HepG2 (cell line): ENCODE data around the gene SLC4A7. TPM values are rescaled to one million over a fixed set of nuclear protein-coding genes. Genes with fewer than 3 reads are reported as not detected.
"Not testable (repeated sequence)": the region's sequence is repeated elsewhere in the genome, so short reads cannot be mapped to it uniquely, and the experiment has no call there.

Experiments used
- ATAC-seq: fragments of 200-7000 bp; cut with Tn5 transposase; 3 replicates; pipeline ENCODE4 v1.9.1; 2020; ENCODE audit warnings: mild to moderate bottlenecking, moderate library complexity
- BruUV-seq: library from RNA; stranded (reverse); fragments of 400-500 nt; replicated peaks from 2 replicates; lab custom pipeline; 2021; lab: Mats Ljungman, UMichigan
- CTCF ChIA-PET: fragments of 300-600 bp; formaldehyde crosslinking; extraction: SDS; loops from one replicate; lab custom pipeline; 2021; ENCODE audit warnings: low total read pairs, inconsistent platforms, low intra/inter-chr PET ratio; lab: Yijun Ruan, JAX
- POLR2A ChIA-PET: fragments of 350-600 bp; sonication (Branson Sonifier 250); formaldehyde crosslinking; loops from one replicate; lab custom pipeline; 2020; ENCODE audit warnings: antibody characterized with exemption, inconsistent platforms; lab: Yijun Ruan, JAX
- DNase-seq: peaks from one replicate; pipeline ENCODE4 v3.0.0-alpha.2; 2015; ENCODE audit warnings: low spot score
- FAIRE-seq: peaks from 3 replicates; lab custom pipeline; 2011; peaks lifted over from hg19 to GRCh38; lab: Jason Lieb, UNC
- H2AFZ ChIP-seq: one replicate; pipeline ENCODE4 v1.6.1; 2011; ENCODE audit warnings: low read length, inconsistent platforms
- H3K27ac ChIP-seq: fragments of 300-600 bp; 3 replicates; pipeline ENCODE4 v1.8.0; 2011; ENCODE audit warnings: mixed run types, mild to moderate bottlenecking, mixed read lengths, low read length, inconsistent platforms; ENCODE audit not compliant: insufficient read depth; ENCODE audit errors: extremely low read length
- H3K27me3 ChIP-seq, 2 experiments: fragments of 200-600 bp in 1 of 2; 2 replicates in 1 of 2; 3 replicates in 1 of 2; pipeline versions ENCODE4 v1.6.0 to v1.8.0; 2011; ENCODE audit warnings: low read length in 2 of 2, mild to moderate bottlenecking in 2 of 2, moderate library complexity in 2 of 2, inconsistent platforms in 1 of 2; ENCODE audit not compliant: insufficient read depth in 2 of 2, control insufficient read depth in 1 of 2
- H3K36me3 ChIP-seq, 2 experiments: fragments of 200-600 bp in 1 of 2; replicated peaks in 1 of 2; 2 replicates in 1 of 2; 3 replicates in 1 of 2; pipeline versions ENCODE4 v1.5.1 to v1.8.0; 2011; ENCODE audit warnings: low read length in 2 of 2, inconsistent platforms in 1 of 2; ENCODE audit not compliant: insufficient read depth in 2 of 2, control insufficient read depth in 1 of 2
- H3K4me1 ChIP-seq: 2 replicates; pipeline ENCODE4 v1.5.1; 2012; ENCODE audit warnings: low read length, inconsistent platforms; ENCODE audit not compliant: insufficient read depth
- H3K4me2 ChIP-seq: 2 replicates; pipeline ENCODE4 v1.6.0; 2011; ENCODE audit warnings: low read depth, low read length, inconsistent platforms
- H3K4me3 ChIP-seq, 3 experiments: fragments of 200-600 bp in 1 of 3; sonication (generic), shearing (Covaris generic) in 1 of 3; replicated peaks in 1 of 3; 2 replicates each; pipeline ENCODE4 v1.5.1; 2011 to 2016; ENCODE audit warnings: low read length in 3 of 3, inconsistent platforms in 2 of 3, low read depth in 2 of 3, mild to moderate bottlenecking in 2 of 3, control low read depth in 1 of 3, mixed read lengths in 1 of 3; ENCODE audit not compliant: insufficient read depth in 1 of 3
- H3K79me2 ChIP-seq: one replicate; pipeline ENCODE4 v1.6.1; 2011; ENCODE audit warnings: low read length, inconsistent platforms; ENCODE audit not compliant: insufficient read depth
- H3K9ac ChIP-seq: 2 replicates; pipeline ENCODE4 v1.6.0; 2011; ENCODE audit warnings: mild to moderate bottlenecking, low read depth, low read length, inconsistent platforms; ENCODE audit not compliant: insufficient read depth
- H3K9me3 ChIP-seq: 2 replicates; pipeline ENCODE4 v1.5.1; 2012; ENCODE audit warnings: mild to moderate bottlenecking, low read length
- H4K20me1 ChIP-seq: 2 replicates; pipeline ENCODE4 v1.6.0; 2011; ENCODE audit warnings: inconsistent platforms, mild to moderate bottlenecking, low read length, moderate library complexity; ENCODE audit not compliant: insufficient read depth
- FOXA3 ChIP-seq: IDR thresholded peaks from 2 replicates; pipeline ENCODE4 v1.6.1; 2016; ENCODE audit warnings: missing genetic modification reagents, missing compliant biosample characterization
- FOXP4 ChIP-seq: sonication (generic); formaldehyde crosslinking; IDR thresholded peaks from 2 replicates; pipeline ENCODE4 v1.4.0; 2020; ENCODE audit warnings: missing genetic modification reagents
- HOXA3 ChIP-seq: sonication (generic); formaldehyde crosslinking; IDR thresholded peaks from 2 replicates; pipeline ENCODE4 v1.5.0; 2020; ENCODE audit warnings: missing genetic modification reagents
- RARA ChIP-seq: IDR thresholded peaks from 2 replicates; pipeline ENCODE4 v1.6.1; 2016; ENCODE audit warnings: missing genetic modification reagents, missing compliant biosample characterization
- SALL1 ChIP-seq: sonication (generic); formaldehyde crosslinking; IDR thresholded peaks from 2 replicates; pipeline ENCODE4 v1.8.0; 2022; ENCODE audit warnings: mild to moderate bottlenecking, missing genetic modification reagents
- SAP130 ChIP-seq: IDR thresholded peaks from 2 replicates; pipeline ENCODE4 v1.6.1; 2016; ENCODE audit warnings: low read depth
- SOX13 ChIP-seq, 3 experiments: fragments of 450-650 bp in 1 of 3; sonication (generic) in 1 of 3; formaldehyde crosslinking in 1 of 3; IDR thresholded peaks in 2 of 3; conservative IDR thresholded peaks in 1 of 3; 2 replicates each; pipeline versions ENCODE4 v1.5.0 to v1.6.1; 2016 to 2020; ENCODE audit warnings: antibody characterized with exemption in 1 of 3, mild to moderate bottlenecking in 1 of 3, missing compliant biosample characterization in 1 of 3, missing genetic modification reagents in 1 of 3, moderate library complexity in 1 of 3
- ZNF646 ChIP-seq: sonication (generic); formaldehyde crosslinking; IDR thresholded peaks from 2 replicates; pipeline ENCODE4 v1.9.0; 2021; ENCODE audit warnings: mild to moderate bottlenecking, missing genetic modification reagents
- WGBS: methylation state at CpG from one replicate; pipeline ENCODE4 v1.1.6; 2017; ENCODE audit warnings: low lambda C conversion rate; 5-methylcytosine and 5-hydroxymethylcytosine counted together
- in situ Hi-C: cut with HindIII; loops from 2 replicates; pipeline ENCODE4 v1.10.0; 2017; ENCODE audit warnings: low pct_unique_long_range_greater_than_20kb; ENCODE audit not compliant: extremely low pct_ligation_motif_present
- intact Hi-C: fragments of 100-400 bp; cut with micrococcal nuclease; formaldehyde crosslinking; loops from one replicate; pipeline ENCODE4 v1.10.0; 2022; ENCODE audit not compliant: unreplicated experiment
- polyA plus RNA-seq, 8 experiments: library from polyadenylated mRNA; depleted of rRNA in 3 of 8; stranded (reverse) in 7 of 8; unstranded in 1 of 8; fragments of >200 nt; fragmentation: Illumina TruSeq in 4 of 8; extraction: Trizol in 4 of 8; gene quantifications; 2 replicates each; pipeline versions ENCODE4 v1.2.1 to v1.2.3, GENCODE V29; 2011 to 2016; ENCODE audit warnings: low read depth in 4 of 8, missing spikeins in 1 of 8, mixed read lengths in 1 of 8; ENCODE audit not compliant: insufficient read depth in 1 of 8
- total RNA-seq, 5 experiments: library from RNA; depleted of rRNA; stranded (reverse); fragments of >200 nt; fragmentation: Illumina TruSeq; extraction: Trizol; gene quantifications; 2 replicates each; pipeline ENCODE4 v1.2.3, GENCODE V29; 2016; ENCODE audit warnings: low read depth in 1 of 5

The SLC4A7 gene
- total and polyA plus RNA-seq, 2 of the 13 experiments (the other 11 are each of a cell fraction or from before 2014, with no cell fraction given): 16.4 to 43.8 TPM

- TF ChIP-seq ZNF646 (CRISPR knock-in tag): no peak
Measured at GRCh38 chr3:27532426-27533260, 48.5 kb upstream of the SLC4A7 start (continued).

GRCh38 chr3:27531193-27531751 lies 47.1 kb upstream of the SLC4A7 start:
- H3K9ac ChIP-seq; H3K79me2 ChIP-seq; H4K20me1 ChIP-seq; DNase-seq; BruUV-seq; CTCF ChIA-PET; ATAC-seq; POLR2A ChIA-PET; H3K36me3 ChIP-seq; H3K27me3 ChIP-seq; H3K9me3 ChIP-seq; H3K4me3 ChIP-seq; in situ Hi-C loops; H2AFZ ChIP-seq; TF ChIP-seq SOX13 (IDR thresholded peaks at IDR 0.05): not testable (repeated sequence)
- H3K27ac ChIP-seq: peak overlapping the region; percentile 54
- peak; percentile 18 for FAIRE-seq
- H3K4me1 ChIP-seq: peaks cover 65% of the 10 kb centered on the region
- H3K4me2 ChIP-seq: peak overlapping the region; percentile 38
- WGBS: 21% methylated on average over 8 of the region's 8 CpGs
- intact Hi-C loops: loop anchor here (5.0 kb wide), 2 partner anchors 49 to 151 kb away; partner anchors contain the start of gene SLC4A7
- peak; percentile 36; the same call in 1 of the 2 replicates for TF ChIP-seq HOXA3
- TF ChIP-seq SOX13 (CRISPR knock-in tag; conservative IDR thresholded peaks at IDR 0.05 in 1 of 2, IDR thresholded peaks at IDR 0.05 in 1 of 2): peak in 1 of 2 experiments; percentile 68; a peak in 1 of 4 replicates
- TF ChIP-seq FOXA3 (CRISPR knock-in tag): 0 out of 2 replicates have a peak, but pooled peaks have one; percentile 20
- peak; percentile 46 for TF ChIP-seq SAP130 (CRISPR knock-in tag)
- TF ChIP-seq RARA (CRISPR knock-in tag): peak; percentile 73
- TF ChIP-seq FOXP4 (CRISPR knock-in tag): peak; percentile 83
- TF ChIP-seq SALL1 (CRISPR knock-in tag): peak; percentile 46
